ENCODE results near the gene ZNF441. TPM values are rescaled to one million over a fixed set of nuclear protein-coding genes. Genes with fewer than 3 reads are reported as not detected.

ZNF441 gene
- polyA plus RNA-seq, 3 donors = 0.48 to 1.0 (median 0.95) TPM

- Mint-ChIP-seq H3K9me3 (peaks cover 30 to 73% (median 58%) of the 10 kb centered on the region in 7 donors), H3K36me3 (no peaks in the 10 kb centered on the region), H3K27ac (no peak overlapping the region), H3K4me1 (no peaks in the 10 kb centered on the region), H3K4me3 (no peak overlapping the region), H3K27me3 (ENCODE audit: low read depth in 3 of 3) (peaks cover 3 to 10% (median 4%) of the 10 kb centered on the region in 3 donors)
- no peak for DNase-seq
- Histone ChIP-seq H3K4me3 (replicated peaks in 1 of 3; ENCODE audit: low read depth in 2 of 3, low read length in 3 of 3) (no peak overlapping the region), H3K4me1 (ENCODE audit: control insufficient read depth in 1 of 2, insufficient read depth in 2 of 2, low read length in 2 of 2) (no peaks in the 10 kb centered on the region), H3K79me2 (ENCODE audit: insufficient read depth, low read length) (no peaks in the 10 kb centered on the region), H3K9me3 (replicated peaks in 1 of 2; ENCODE audit: control insufficient read depth in 1 of 2, insufficient read depth in 1 of 2, low read length in 2 of 2) (peaks cover 9 to 35% of the 10 kb centered on the region in 2 donors), H3K36me3 (replicated peaks in 1 of 2; ENCODE audit: control insufficient read depth in 1 of 2, insufficient read depth in 2 of 2, low read length in 2 of 2) (no peaks in the 10 kb centered on the region), H3K27me3 (ENCODE audit: control insufficient read depth in 2 of 2, insufficient read depth in 2 of 2, low read length in 2 of 2) (no peaks in the 10 kb centered on the region), H3K9ac (ENCODE audit: insufficient read depth, low read length, poor library complexity, severe bottlenecking) (no peak overlapping the region), H3K4me2 (replicated peaks; ENCODE audit: extremely low read depth, low read length, poor library complexity, severe bottlenecking) (no peak overlapping the region), H3K27ac (ENCODE audit: low read depth in 1 of 2, low read length in 2 of 2) (no peak overlapping the region), H2AFZ (ENCODE audit: insufficient read depth, low read depth, low read length, poor library complexity, severe bottlenecking) (no peak overlapping the region), H4K20me1 (ENCODE audit: insufficient read depth, low read length) (no peaks in the 10 kb centered on the region)
- intact Hi-C loops (cut with micrococcal nuclease) = no loop called here
- WGBS (ENCODE audit: insufficient coverage) = no CpG with 5 or more reads among the region's 2 CpGs
- TF ChIP-seq CTCF (IDR thresholded peaks at IDR 0.05) = no peak
Measured at GRCh38 chr19:11749751-11750150, 17.0 kb upstream of the ZNF441 start.

- no peak overlapping the region for H3K27ac Mint-ChIP-seq
- no peak overlapping the region for H2AFZ ChIP-seq (ENCODE audit: insufficient read depth, low read depth, low read length, poor library complexity, severe bottlenecking)
- no peaks in the 10 kb centered on the region for H3K36me3 Mint-ChIP-seq
- DNase-seq = no peak
- H3K27me3 Mint-ChIP-seq (ENCODE audit: low read depth in 3 of 3) = peaks cover 2 to 6% (median 4%) of the 10 kb centered on the region in 3 donors
- H3K9me3 Mint-ChIP-seq = peaks cover 32 to 74% (median 52%) of the 10 kb centered on the region in 7 donors
- peaks cover 2 to 40% of the 10 kb centered on the region in 2 donors for H3K9me3 ChIP-seq (replicated peaks in 1 of 2; ENCODE audit: control insufficient read depth in 1 of 2, insufficient read depth in 1 of 2, low read length in 2 of 2)
- no peak for TF ChIP-seq CTCF (IDR thresholded peaks at IDR 0.05)
- H3K4me1 ChIP-seq (ENCODE audit: control insufficient read depth in 1 of 2, insufficient read depth in 2 of 2, low read length in 2 of 2) = no peaks in the 10 kb centered on the region
- H3K27me3 ChIP-seq (ENCODE audit: control insufficient read depth in 2 of 2, insufficient read depth in 2 of 2, low read length in 2 of 2) = no peaks in the 10 kb centered on the region
- H3K79me2 ChIP-seq (ENCODE audit: insufficient read depth, low read length) = no peaks in the 10 kb centered on the region
- intact Hi-C loops (cut with micrococcal nuclease) = no loop called here
- H3K4me2 ChIP-seq (replicated peaks; ENCODE audit: extremely low read depth, low read length, poor library complexity, severe bottlenecking) = no peak overlapping the region
- no peaks in the 10 kb centered on the region for H4K20me1 ChIP-seq (ENCODE audit: insufficient read depth, low read length)
- H3K4me3 ChIP-seq (replicated peaks in 1 of 3; ENCODE audit: low read depth in 2 of 3, low read length in 3 of 3) = no peak overlapping the region
- no peak overlapping the region for H3K4me3 Mint-ChIP-seq
- no CpG with 5 or more reads among the region's 2 CpGs for WGBS (ENCODE audit: insufficient coverage)
- no peaks in the 10 kb centered on the region for H3K36me3 ChIP-seq (replicated peaks in 1 of 2; ENCODE audit: control insufficient read depth in 1 of 2, insufficient read depth in 2 of 2, low read length in 2 of 2)
- no peak overlapping the region for H3K27ac ChIP-seq (ENCODE audit: low read depth in 1 of 2, low read length in 2 of 2)
- no peak overlapping the region for H3K9ac ChIP-seq (ENCODE audit: insufficient read depth, low read length, poor library complexity, severe bottlenecking)
- H3K4me1 Mint-ChIP-seq = no peaks in the 10 kb centered on the region
Measured at GRCh38 chr19:11752244-11752736, 14.5 kb upstream of the ZNF441 start.

Measured in CD14-positive monocyte (primary cell).